HCT116 (cell line): ENCODE measurements around the gene RFLNA. TPM values are rescaled to one million over a fixed set of nuclear protein-coding genes. Genes with fewer than 3 reads are reported as not detected.

ENCODE experiments used
- ATAC-seq: fragments of 200-7000 bp; cut with Tn5 transposase; 2 replicates; pipeline ENCODE4 v1.9.1; 2020; ENCODE audit warnings: mild to moderate bottlenecking, moderate library complexity
- BruUV-seq: library from RNA; stranded (reverse); fragments of 400-500 nt; replicated peaks from 2 replicates; lab custom pipeline; 2021; lab: Mats Ljungman, UMichigan
- CTCF ChIA-PET: fragments of 300-600 bp; sonication (Branson Sonifier 250); formaldehyde crosslinking; loops from one replicate; lab custom pipeline; 2021; ENCODE audit warnings: antibody characterized with exemption; lab: Charles Lee
- POLR2A ChIA-PET: fragments of 300-600, 350-600 bp; sonication (Branson Sonifier 250); formaldehyde crosslinking; loops from one replicate; lab custom pipeline; 2021; ENCODE audit warnings: antibody characterized with exemption; lab: Charles Lee
- RAD21 ChIA-PET, 2 experiments: fragments of 300-600 bp; sonication (Branson Sonifier 250); formaldehyde crosslinking; loops; one replicate each; lab custom pipeline; 2023; ENCODE audit warnings: low total read pairs in 2 of 2; ENCODE audit not compliant: uncharacterized antibody in 2 of 2, unreplicated experiment in 2 of 2, low non-redundant PET in 1 of 2; lab: Charles Lee
- DNase-seq: peaks from one replicate; pipeline ENCODE4 v3.0.0-alpha.2; 2010; ENCODE audit warnings: low read depth, low spot score
- H2AFZ ChIP-seq: fragments of 200-600 bp; shearing (Covaris generic), sonication (generic); 2 replicates; pipeline ENCODE4 v1.6.1; 2017; ENCODE audit warnings: low read depth, mixed run types, mixed read lengths, antibody characterized with exemption, low read length; ENCODE audit not compliant: poor library complexity, severe bottlenecking
- H3K27ac ChIP-seq: 2 replicates; pipeline ENCODE4 v1.5.1; 2012; ENCODE audit warnings: low read depth, low read length
- H3K27me3 ChIP-seq: fragments of 200-600 bp; sonication (generic); 2 replicates; pipeline ENCODE4 v1.6.1; 2016; ENCODE audit warnings: mixed run types, low read length, mixed read lengths; ENCODE audit not compliant: insufficient read depth
- H3K36me3 ChIP-seq, 2 experiments: fragments of 200-500 bp in 1 of 2; fragments of 200-600 bp in 1 of 2; sonication (Bioruptor generic) in 1 of 2; sonication (generic) in 1 of 2; 2 replicates each; pipeline versions ENCODE4 v1.5.1 to v1.6.1; 2014 to 2016; ENCODE audit warnings: low read length in 2 of 2, inconsistent platforms in 1 of 2, mixed read lengths in 1 of 2, mixed run types in 1 of 2; ENCODE audit not compliant: insufficient read depth in 2 of 2, control insufficient read depth in 1 of 2
- H3K4me1 ChIP-seq, 2 experiments: fragments of 200-600 bp in 1 of 2; sonication (generic) in 1 of 2; 2 replicates each; pipeline versions ENCODE4 v1.5.1 to v1.6.1; 2012 to 2017; ENCODE audit warnings: low read length in 2 of 2, inconsistent platforms in 1 of 2, mild to moderate bottlenecking in 1 of 2, mixed read lengths in 1 of 2, mixed run types in 1 of 2, moderate library complexity in 1 of 2; ENCODE audit not compliant: insufficient read depth in 2 of 2, control insufficient read depth in 1 of 2
- H3K4me2 ChIP-seq: fragments of 200-600 bp; sonication (generic); 2 replicates; pipeline ENCODE4 v1.6.1; 2017; ENCODE audit warnings: mixed run types, low read length, mixed read lengths
- H3K4me3 ChIP-seq, 2 experiments: fragments of 200-600 bp in 1 of 2; sonication (generic) in 1 of 2; replicated peaks in 1 of 2; 2 replicates each; pipeline ENCODE4 v1.5.1; 2011 to 2016; ENCODE audit warnings: low read length in 2 of 2, control low read depth in 1 of 2, low read depth in 1 of 2, mild to moderate bottlenecking in 1 of 2, mixed read lengths in 1 of 2, mixed run types in 1 of 2
- H3K79me2 ChIP-seq: fragments of 200-600 bp; sonication (generic); 2 replicates; pipeline ENCODE4 v1.6.1; 2017; ENCODE audit warnings: mild to moderate bottlenecking, mixed run types, low read length, moderate library complexity, mixed read lengths; ENCODE audit not compliant: insufficient read depth
- H3K9ac ChIP-seq: fragments of 200-600 bp; sonication (generic); 2 replicates; pipeline ENCODE4 v1.6.1; 2016; ENCODE audit warnings: low read length, mixed read lengths
- H3K9me2 ChIP-seq: fragments of 200-600 bp; sonication (generic), shearing (Covaris generic); 2 replicates; pipeline ENCODE4 v1.6.1; 2017; ENCODE audit warnings: mixed run types, mild to moderate bottlenecking, moderate library complexity; ENCODE audit not compliant: insufficient read depth
- H3K9me3 ChIP-seq, 2 experiments: fragments of 200-500 bp in 1 of 2; fragments of 200-600 bp in 1 of 2; sonication (Bioruptor generic) in 1 of 2; sonication (generic) in 1 of 2; 2 replicates each; pipeline ENCODE4 v1.6.1; 2014 to 2017; ENCODE audit warnings: low read length in 2 of 2, mixed read lengths in 2 of 2, inconsistent platforms in 1 of 2, low read depth in 1 of 2, mild to moderate bottlenecking in 1 of 2, mixed run types in 1 of 2, moderate library complexity in 1 of 2; ENCODE audit not compliant: control insufficient read depth in 1 of 2, insufficient read depth in 1 of 2
- H4K20me1 ChIP-seq: fragments of 200-600 bp; sonication (generic), shearing (Covaris generic); 2 replicates; pipeline ENCODE4 v1.6.1; 2017; ENCODE audit warnings: mixed run types, mild to moderate bottlenecking, moderate library complexity; ENCODE audit not compliant: insufficient read depth
- CBX3 ChIP-seq: IDR thresholded peaks from 2 replicates; pipeline ENCODE4 v1.6.1; 2012; ENCODE audit warnings: low read depth
- ELF1 ChIP-seq: IDR thresholded peaks from 2 replicates; pipeline ENCODE4 v1.6.1; 2012; ENCODE audit warnings: low read depth, borderline replicate concordance
- EZH2 ChIP-seq: fragments of 200-600 bp; sonication (generic); IDR thresholded peaks from 2 replicates; pipeline ENCODE4 v1.6.1; 2017; ENCODE audit warnings: antibody characterized with exemption, mixed run types
- FOSL1 ChIP-seq: IDR thresholded peaks from 2 replicates; pipeline ENCODE4 v1.6.1; 2012; ENCODE audit warnings: low read depth
- POLR2A ChIP-seq: IDR thresholded peaks from 2 replicates; pipeline ENCODE4 v1.7.0; 2011; ENCODE audit warnings: borderline replicate concordance; ENCODE audit not compliant: insufficient read depth, insufficient read length; ENCODE audit errors: extremely low read depth
- SRF ChIP-seq: IDR thresholded peaks from 2 replicates; pipeline ENCODE4 v1.6.1; 2012; ENCODE audit warnings: low read depth
- YY1 ChIP-seq: IDR thresholded peaks from 2 replicates; pipeline ENCODE4 v1.6.1; 2011; ENCODE audit warnings: low read length, low read depth, moderate library complexity, mild to moderate bottlenecking; ENCODE audit not compliant: insufficient replicate concordance; ENCODE audit errors: extremely low read depth
- ZBTB33 ChIP-seq: IDR thresholded peaks from 2 replicates; pipeline ENCODE4 v1.6.1; 2011; ENCODE audit warnings: mild to moderate bottlenecking, low read length, moderate library complexity; ENCODE audit not compliant: insufficient replicate concordance; ENCODE audit errors: extremely low read depth
- ZNF274 ChIP-seq: fragments of 200-500 bp; sonication (Bioruptor generic); IDR thresholded peaks from 2 replicates; pipeline ENCODE4 v1.6.1; 2014; ENCODE audit warnings: mild to moderate bottlenecking, low read depth, low read length, inconsistent platforms
- intact Hi-C: fragments of 100-400 bp; cut with micrococcal nuclease; formaldehyde crosslinking; loops from 2 replicates; pipeline ENCODE4 v1.10.0; 2022
- total RNA-seq: library from RNA; stranded (reverse); gene quantifications from one replicate; pipeline ENCODE4 v1.2.1, GENCODE V29; 2021; ENCODE audit not compliant: unreplicated experiment

The RFLNA gene
- total RNA-seq, 1 experiment from 2014 or later, result not detected

- no peaks in the 10 kb centered on the region for H3K9me3 ChIP-seq
- no peaks in the 10 kb centered on the region for H3K4me1 ChIP-seq
- H3K79me2 ChIP-seq, result no peaks in the 10 kb centered on the region
- RAD21 ChIA-PET, result interaction anchor here in 1 of 2 experiments (0.5 kb wide), 1 partner anchor 17 kb away, joined by 3 read pairs; no protein-coding TSS in a partner anchor
- no peak overlapping the region for H3K4me3 ChIP-seq
- CTCF ChIA-PET, result no interaction called here
- no TSS peak for BruUV-seq
- H3K27ac ChIP-seq, result no peak overlapping the region
- intact Hi-C loops, result no loop called here
- no peak for TF ChIP-seq ELF1
- TF ChIP-seq ZBTB33, result no peak
- no peak for TF ChIP-seq CBX3
- no peak for TF ChIP-seq YY1
- no peak for TF ChIP-seq EZH2
- no peak for TF ChIP-seq SRF
- TF ChIP-seq ZNF274, result no peak
- no peak for TF ChIP-seq FOSL1
- no peak for TF ChIP-seq POLR2A
- no peaks in the 10 kb centered on the region for H3K36me3 ChIP-seq
- no peaks in the 10 kb centered on the region for H3K9me2 ChIP-seq
- H4K20me1 ChIP-seq, result no peaks in the 10 kb centered on the region
- H2AFZ ChIP-seq, result no peak overlapping the region
- DNase-seq, result no peak
- ATAC-seq, result no peak
- H3K27me3 ChIP-seq, result peaks cover 10% of the 10 kb centered on the region; the same call in 1 of the 2 replicates
- no peak overlapping the region for H3K4me2 ChIP-seq
- POLR2A ChIA-PET, result no interaction called here
- H3K9ac ChIP-seq, result no peak overlapping the region
Measured at GRCh38 chr12:124254126-124254525, 40.8 kb upstream of the RFLNA start.
